Stomach (tissue), 9 donors: Measurements from ENCODE around the gene LRRN3. TPM values are rescaled to one million over a fixed set of nuclear protein-coding genes. Genes with fewer than 3 reads are reported as not detected.

ENCODE experiments used
- DNase-seq, 2 donors: peaks; one replicate each; pipeline versions ENCODE4 v3.0.0 to v3.0.0-alpha.2; 2013 to 2019
- H3K27ac ChIP-seq, 5 donors: fragments of 200-600 bp in 4 of 5; sonication (generic) in 4 of 5; one replicate each; pipeline ENCODE4 v1.5.1; 2013 to 2019; ENCODE audit warnings: mild to moderate bottlenecking in 1 of 5, moderate library complexity in 1 of 5
- H3K27me3 ChIP-seq, 3 donors: fragments of 200-600 bp; sonication (generic); one replicate each; pipeline ENCODE4 v1.5.1; 2017 to 2019; ENCODE audit warnings: mixed run types in 1 of 3
- H3K36me3 ChIP-seq, 4 donors: fragments of 200-600 bp; sonication (generic); 1 replicate in 3 of 4; 2 replicates in 1 of 4; pipeline ENCODE4 v1.5.1; 2016 to 2019
- H3K4me1 ChIP-seq, 4 donors: fragments of 200-600 bp; sonication (generic); one replicate each; pipeline ENCODE4 v1.5.1; 2016 to 2019
- H3K4me3 ChIP-seq, 4 donors: fragments of 200-600 bp; sonication (generic) in 3 of 4; one replicate each; pipeline ENCODE4 v1.5.1; 2016 to 2019; ENCODE audit warnings: mild to moderate bottlenecking in 1 of 4
- H3K9me3 ChIP-seq, 4 donors: fragments of 200-600 bp; sonication (generic); one replicate each; pipeline ENCODE4 v1.5.1; 2016 to 2019
- EP300 ChIP-seq: sonication (generic); formaldehyde crosslinking; IDR thresholded peaks from one replicate; pipeline ENCODE4 v1.6.1; 2017; ENCODE audit warnings: antibody characterized with exemption
- POLR2A ChIP-seq, 4 donors: fragments of 450-650 bp; IDR thresholded peaks; one replicate each; pipeline ENCODE4 v1.6.1; 2016; ENCODE audit warnings: antibody characterized with exemption in 4 of 4, control low read depth in 2 of 4, mild to moderate bottlenecking in 1 of 4, moderate library complexity in 1 of 4
- POLR2AphosphoS5 ChIP-seq, 3 donors: sonication (generic); formaldehyde crosslinking; IDR thresholded peaks; one replicate each; pipeline ENCODE4 v1.6.1; 2016; ENCODE audit warnings: antibody characterized with exemption in 3 of 3
- WGBS, 5 donors: extraction: QIAGEN DNeasy Blood & Tissue Kit in 3 of 5; methylation state at CpG; one replicate each; pipeline versions ENCODE4 v1.1.5 to v1.1.7; 2013 to 2018; 5-methylcytosine and 5-hydroxymethylcytosine counted together
- intact Hi-C: fragments of 100-400 bp; cut with DNase I; formaldehyde crosslinking; loops from one replicate; pipeline ENCODE4 v1.15.1; 2023; ENCODE audit warnings: low total_unique reads
- polyA plus RNA-seq, 3 donors: library from polyadenylated mRNA; stranded (reverse); fragments of 200-250 nt; gene quantifications; one replicate each; pipeline ENCODE4 v1.2.3, GENCODE V29; 2013
- total RNA-seq, 5 donors: library from RNA; depleted of rRNA; stranded (reverse); fragments of >200 nt; gene quantifications; one replicate each; pipeline versions ENCODE4 v1.1.0 to v1.2.3, GENCODE V29; 2014 to 2016
- TF ChIP-seq, protein P1 (sequence below), 7 experiments: fragments of 450-650 bp in 4 of 7; fragments of 200-600 bp in 3 of 7; sonication (generic) in 3 of 7; IDR thresholded peaks; one replicate each; pipeline ENCODE4 v1.5.1; 2016 to 2019; ENCODE audit warnings: antibody characterized with exemption in 7 of 7, control low read depth in 2 of 7, mild to moderate bottlenecking in 1 of 7
- donor health status: healthy with polysubstance abuse.
- donor health status: Bipolar disorder and iron deficiency.
- donor health status: healthy.

Gene LRRN3
- total and polyA plus RNA-seq, 8 donors, result 0.33 to 4.4 (median 0.61) TPM; not detected in 5

DNA sequence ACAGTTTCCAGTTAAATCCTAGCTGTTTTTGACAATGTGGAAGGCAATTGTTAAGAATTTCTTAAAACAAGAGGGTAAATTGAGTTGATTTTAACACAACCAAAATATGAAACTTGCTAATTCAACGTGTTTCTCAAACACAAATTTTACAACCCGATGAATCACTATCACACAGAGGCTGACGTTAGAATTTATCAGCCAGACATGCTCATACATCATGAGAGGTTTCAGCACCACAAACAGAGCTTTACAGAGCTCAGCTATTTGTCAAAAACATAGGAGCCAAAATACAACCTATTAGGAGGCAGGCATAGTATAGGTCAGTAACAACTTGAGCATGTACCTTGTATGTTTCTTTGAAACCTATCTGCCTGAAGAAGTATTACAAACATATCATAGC, 36.1 kb downstream of the LRRN3 start:
- H3K36me3 ChIP-seq, result no peaks in the 10 kb centered on the region
- 23 to 33% (median 24%) methylated on average over 3 of the region's 3 CpGs for WGBS, 5 donors
- TF ChIP-seq POLR2A (IDR thresholded peaks at IDR 0.05), result no peak
- TF ChIP-seq EP300, result no peak
- TF ChIP-seq POLR2AphosphoS5 (IDR thresholded peaks at IDR 0.05), result no peak
- TF ChIP-seq, protein P1, sequence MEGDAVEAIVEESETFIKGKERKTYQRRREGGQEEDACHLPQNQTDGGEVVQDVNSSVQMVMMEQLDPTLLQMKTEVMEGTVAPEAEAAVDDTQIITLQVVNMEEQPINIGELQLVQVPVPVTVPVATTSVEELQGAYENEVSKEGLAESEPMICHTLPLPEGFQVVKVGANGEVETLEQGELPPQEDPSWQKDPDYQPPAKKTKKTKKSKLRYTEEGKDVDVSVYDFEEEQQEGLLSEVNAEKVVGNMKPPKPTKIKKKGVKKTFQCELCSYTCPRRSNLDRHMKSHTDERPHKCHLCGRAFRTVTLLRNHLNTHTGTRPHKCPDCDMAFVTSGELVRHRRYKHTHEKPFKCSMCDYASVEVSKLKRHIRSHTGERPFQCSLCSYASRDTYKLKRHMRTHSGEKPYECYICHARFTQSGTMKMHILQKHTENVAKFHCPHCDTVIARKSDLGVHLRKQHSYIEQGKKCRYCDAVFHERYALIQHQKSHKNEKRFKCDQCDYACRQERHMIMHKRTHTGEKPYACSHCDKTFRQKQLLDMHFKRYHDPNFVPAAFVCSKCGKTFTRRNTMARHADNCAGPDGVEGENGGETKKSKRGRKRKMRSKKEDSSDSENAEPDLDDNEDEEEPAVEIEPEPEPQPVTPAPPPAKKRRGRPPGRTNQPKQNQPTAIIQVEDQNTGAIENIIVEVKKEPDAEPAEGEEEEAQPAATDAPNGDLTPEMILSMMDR (IDR thresholded peaks at IDR 0.05), result no peak
- H3K4me3 ChIP-seq, result no peak overlapping the region
- H3K27me3 ChIP-seq, result no peaks in the 10 kb centered on the region
- intact Hi-C loops, result no loop called here
- DNase-seq, result peak in 1 of 2 donors; percentile 5
- no peaks in the 10 kb centered on the region for H3K4me1 ChIP-seq
- H3K27ac ChIP-seq, result no peak overlapping the region
- H3K9me3 ChIP-seq, result no peaks in the 10 kb centered on the region

DNA sequence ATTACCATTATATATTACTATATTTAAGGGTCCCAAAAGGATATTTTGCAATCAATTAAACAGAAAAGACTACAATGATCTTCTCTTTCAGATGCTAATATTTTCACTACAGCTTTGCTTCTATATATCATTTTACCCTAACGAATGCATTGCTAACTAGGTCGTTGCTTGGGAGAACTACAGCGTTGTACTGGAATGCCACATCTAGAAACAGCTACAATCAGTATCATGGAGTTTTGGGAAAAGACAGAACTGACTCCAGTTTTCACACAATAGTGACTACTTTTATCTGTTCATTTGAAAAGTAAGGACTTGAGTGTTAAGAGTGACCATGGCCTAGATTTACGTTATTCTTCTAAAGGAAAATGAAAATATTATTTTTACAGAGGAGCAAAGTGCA, 38.5 kb downstream of the LRRN3 start:
- intact Hi-C loops, result no loop called here
- Histone ChIP-seq H3K36me3 (no peaks in the 10 kb centered on the region), H3K27ac (no peak overlapping the region), H3K9me3 (no peaks in the 10 kb centered on the region), H3K27me3 (no peaks in the 10 kb centered on the region), H3K4me1 (no peaks in the 10 kb centered on the region), H3K4me3 (no peak overlapping the region)
- TF ChIP-seq, protein P1 (IDR thresholded peaks at IDR 0.05), result no peak
- TF ChIP-seq POLR2AphosphoS5 (IDR thresholded peaks at IDR 0.05) (no peak), EP300 (no peak), POLR2A (IDR thresholded peaks at IDR 0.05) (no peak)
- 93 to 98% (median 97%) methylated on average over 4 of the region's 4 CpGs for WGBS, 5 donors
- DNase-seq, result no peak

DNA sequence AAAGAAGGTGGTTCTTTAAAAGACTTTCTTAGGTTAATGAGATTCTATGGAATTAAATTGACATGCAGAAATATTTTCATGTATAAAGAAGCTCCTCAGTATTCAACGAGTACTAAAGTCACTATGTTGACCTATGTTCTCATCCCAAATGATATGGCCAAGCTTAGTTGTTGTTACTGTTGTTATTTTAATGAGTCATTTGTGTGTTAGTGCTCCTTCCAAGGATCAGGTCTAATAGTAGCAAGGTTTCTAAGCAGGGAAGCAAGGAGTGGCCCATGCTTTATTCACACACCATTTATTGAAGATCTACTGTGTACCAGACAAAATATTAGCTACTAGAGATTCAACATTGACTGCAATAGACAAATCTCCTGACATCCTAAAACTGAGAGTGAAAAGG, 41.9 kb downstream of the LRRN3 start:
- Histone ChIP-seq H3K36me3 (no peaks in the 10 kb centered on the region), H3K27ac (no peak overlapping the region), H3K9me3 (no peaks in the 10 kb centered on the region), H3K27me3 (no peaks in the 10 kb centered on the region), H3K4me3 (no peak overlapping the region), H3K4me1 (peaks cover 0 to 2% (median 0%) of the 10 kb centered on the region in 4 donors)
- intact Hi-C loops, result no loop called here
- DNase-seq, result no peak
- TF ChIP-seq, protein P1 (IDR thresholded peaks at IDR 0.05), result no peak
- TF ChIP-seq POLR2A (IDR thresholded peaks at IDR 0.05) (no peak), EP300 (no peak), POLR2AphosphoS5 (IDR thresholded peaks at IDR 0.05) (no peak)
- WGBS, 5 donors, result 62 to 80% (median 76%) methylated on average over 1 of the region's 1 CpG

DNA sequence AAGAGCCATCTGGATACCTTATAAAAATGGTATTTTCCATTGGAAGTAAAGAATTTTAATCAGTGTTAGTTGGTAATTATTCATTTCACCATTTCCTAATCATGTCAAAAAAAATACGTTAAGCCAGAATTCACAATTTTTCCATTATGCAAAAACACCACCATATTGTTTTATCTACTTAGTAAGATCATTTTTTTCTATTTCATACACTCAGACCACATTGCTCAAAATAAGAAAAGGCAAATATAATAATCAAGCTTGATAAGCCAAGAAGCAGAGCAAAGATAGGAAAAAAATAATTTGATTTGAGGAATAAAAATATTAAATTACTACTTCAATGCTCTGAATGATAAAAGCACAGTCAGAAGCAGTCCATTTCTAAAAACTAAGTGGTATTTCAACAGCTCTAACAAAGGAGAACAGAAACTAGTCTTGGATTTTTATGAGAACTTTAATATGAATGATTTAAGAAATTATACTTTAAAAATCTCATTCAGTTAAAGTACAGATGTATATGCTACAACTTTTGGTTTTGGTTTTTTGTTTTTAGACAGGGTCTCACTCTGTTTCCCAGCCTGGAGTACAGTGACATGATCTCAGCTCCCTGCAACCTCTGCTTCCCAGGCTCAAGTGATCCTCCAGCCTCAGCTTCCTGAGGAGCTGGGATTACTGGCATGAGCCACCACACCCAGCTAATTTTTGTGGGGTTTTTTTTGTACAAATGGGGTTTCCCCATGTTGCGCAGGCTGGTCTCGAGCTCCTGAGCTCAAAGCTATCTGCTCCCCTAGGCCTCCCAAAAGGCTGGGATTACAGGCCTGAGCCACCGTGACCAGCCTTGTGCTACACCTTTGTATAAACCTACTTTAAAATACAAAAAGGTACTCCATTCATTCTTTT, 46.6 kb downstream of the LRRN3 start:
- Histone ChIP-seq H3K4me3 (no peak overlapping the region), H3K27me3 (no peaks in the 10 kb centered on the region), H3K9me3 (no peaks in the 10 kb centered on the region), H3K36me3 (no peaks in the 10 kb centered on the region), H3K27ac (peak overlapping the region in 1 of 5 donors; percentile 27), H3K4me1 (peaks cover 0 to 12% (median 4%) of the 10 kb centered on the region in 4 donors)
- TF ChIP-seq EP300, result no peak
- TF ChIP-seq, protein P1 (IDR thresholded peaks at IDR 0.05), result no peak
- TF ChIP-seq POLR2AphosphoS5 (IDR thresholded peaks at IDR 0.05), result no peak
- no peak for TF ChIP-seq POLR2A (IDR thresholded peaks at IDR 0.05)
- 76 to 84% (median 79%) methylated on average over 4 of the region's 4 CpGs for WGBS, 5 donors
- intact Hi-C loops, result no loop called here
- peak in 1 of 2 donors; percentile 7 for DNase-seq
